Measurements from ENCODE around the gene B3GNT3. TPM values are rescaled to one million over a fixed set of nuclear protein-coding genes. Genes with fewer than 3 reads are reported as not detected.

B3GNT3 gene
- total RNA-seq, 1 experiment from 2014 or later = 22.2 TPM

GRCh38 chr19:17840019-17840418 is 45.1 kb downstream of the B3GNT3 start:
- RAD21 ChIA-PET (ENCODE audit: low non-redundant PET in 1 of 2, low total read pairs in 2 of 2, uncharacterized antibody in 2 of 2, unreplicated experiment in 2 of 2) = no interaction called here
- Histone ChIP-seq H3K4me3 (replicated peaks in 1 of 2; ENCODE audit: low read depth in 1 of 2, low read length in 2 of 2) (no peak overlapping the region), H3K27me3 (ENCODE audit: insufficient read depth, low read length) (no peaks in the 10 kb centered on the region), H3K9me2 (ENCODE audit: insufficient read depth) (no peaks in the 10 kb centered on the region), H3K27ac (ENCODE audit: low read depth, low read length) (no peak overlapping the region), H3K9ac (ENCODE audit: low read length) (no peak overlapping the region), H3K9me3 (ENCODE audit: control insufficient read depth in 1 of 2, insufficient read depth in 1 of 2, low read depth in 1 of 2, low read length in 2 of 2) (no peaks in the 10 kb centered on the region), H3K4me2 (ENCODE audit: low read length) (no peak overlapping the region), H3K36me3 (ENCODE audit: control insufficient read depth in 1 of 2, insufficient read depth in 2 of 2, low read length in 2 of 2) (no peaks in the 10 kb centered on the region), H3K4me1 (ENCODE audit: control insufficient read depth in 1 of 2, insufficient read depth in 2 of 2, low read length in 2 of 2) (peaks cover 11 to 40% of the 10 kb centered on the region in 2 experiments; a peak in 3 of 4 replicates), H4K20me1 (ENCODE audit: insufficient read depth) (no peaks in the 10 kb centered on the region), H3K79me2 (ENCODE audit: insufficient read depth, low read length) (peaks cover 13% of the 10 kb centered on the region), H2AFZ (ENCODE audit: low read depth, low read length, poor library complexity, severe bottlenecking) (no peak overlapping the region)
- no peak for DNase-seq (ENCODE audit: low read depth, low spot score)
- POLR2A ChIA-PET = no interaction called here
- no TSS peak for BruUV-seq (replicated peaks)
- intact Hi-C loops (cut with micrococcal nuclease) = loop anchor here (5.0 kb wide), 1 partner anchor 43 kb away; the partner anchor contains the start of gene B3GNT3
- ATAC-seq = no peak
- CTCF ChIA-PET = interaction anchor here (2.2 kb wide), 1 partner anchor 9 kb away, joined by 6 read pairs; no protein-coding TSS in a partner anchor
- TF ChIP-seq TCF7L2 (IDR thresholded peaks at IDR 0.05; ENCODE audit: borderline replicate concordance, extremely low read depth, insufficient read depth, insufficient read length) = no peak
- TF ChIP-seq ZFX (IDR thresholded peaks at IDR 0.05) = no peak
- TF ChIP-seq ELF1 (IDR thresholded peaks at IDR 0.05; ENCODE audit: borderline replicate concordance, low read depth) = no peak
- no peak for TF ChIP-seq EGR1 (IDR thresholded peaks at IDR 0.05; ENCODE audit: low read depth)
- TF ChIP-seq EZH2 (IDR thresholded peaks at IDR 0.05) = no peak
- TF ChIP-seq JUND (IDR thresholded peaks at IDR 0.05) = no peak
- no peak for TF ChIP-seq SIN3A (IDR thresholded peaks at IDR 0.05; ENCODE audit: low read depth)
- TF ChIP-seq RAD21 (IDR thresholded peaks at IDR 0.05; ENCODE audit: low read depth) = no peak
- TF ChIP-seq MAX (IDR thresholded peaks at IDR 0.05) = no peak
- TF ChIP-seq, protein P1, sequence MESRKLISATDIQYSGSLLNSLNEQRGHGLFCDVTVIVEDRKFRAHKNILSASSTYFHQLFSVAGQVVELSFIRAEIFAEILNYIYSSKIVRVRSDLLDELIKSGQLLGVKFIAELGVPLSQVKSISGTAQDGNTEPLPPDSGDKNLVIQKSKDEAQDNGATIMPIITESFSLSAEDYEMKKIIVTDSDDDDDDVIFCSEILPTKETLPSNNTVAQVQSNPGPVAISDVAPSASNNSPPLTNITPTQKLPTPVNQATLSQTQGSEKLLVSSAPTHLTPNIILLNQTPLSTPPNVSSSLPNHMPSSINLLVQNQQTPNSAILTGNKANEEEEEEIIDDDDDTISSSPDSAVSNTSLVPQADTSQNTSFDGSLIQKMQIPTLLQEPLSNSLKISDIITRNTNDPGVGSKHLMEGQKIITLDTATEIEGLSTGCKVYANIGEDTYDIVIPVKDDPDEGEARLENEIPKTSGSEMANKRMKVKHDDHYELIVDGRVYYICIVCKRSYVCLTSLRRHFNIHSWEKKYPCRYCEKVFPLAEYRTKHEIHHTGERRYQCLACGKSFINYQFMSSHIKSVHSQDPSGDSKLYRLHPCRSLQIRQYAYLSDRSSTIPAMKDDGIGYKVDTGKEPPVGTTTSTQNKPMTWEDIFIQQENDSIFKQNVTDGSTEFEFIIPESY (IDR thresholded peaks at IDR 0.05; ENCODE audit: extremely low read depth, insufficient replicate concordance, low read length) = no peak
- no peak for TF ChIP-seq REST (IDR thresholded peaks at IDR 0.05; ENCODE audit: low read depth)
- TF ChIP-seq SP1 (IDR thresholded peaks at IDR 0.05; ENCODE audit: low read depth) = no peak

Data from HCT116 (cell line).